OCI-LY1 (cell line): ENCODE data around the gene IFT52.
"Not testable (repeated sequence)": the region's sequence is repeated elsewhere in the genome, so short reads cannot be mapped to it uniquely, and the experiment has no call there.

Source experiments
- H2AFZ ChIP-seq: fragments of 200-600 bp; sonication (generic), shearing (Covaris generic); 2 replicates; pipeline ENCODE4 v1.6.0; 2014; ENCODE audit warnings: antibody characterized with exemption, mild to moderate bottlenecking, low read length
- H3F3A ChIP-seq: fragments of 200-600 bp; sonication (generic), shearing (Covaris generic); 2 replicates; pipeline ENCODE4 v1.6.0; 2014; ENCODE audit warnings: mild to moderate bottlenecking, antibody characterized with exemption, low read length, moderate library complexity; ENCODE audit not compliant: insufficient read depth
- H3K27ac ChIP-seq: fragments of 200-600 bp; sonication (generic); 2 replicates; pipeline ENCODE4 v1.5.1; 2014; ENCODE audit warnings: low read length, mixed run types, mild to moderate bottlenecking, low read depth; ENCODE audit not compliant: poor library complexity, severe bottlenecking
- H3K27me3 ChIP-seq: fragments of 200-600 bp; sonication (generic); 2 replicates; pipeline ENCODE4 v1.6.0; 2014; ENCODE audit warnings: antibody characterized with exemption, mild to moderate bottlenecking, low read length, moderate library complexity; ENCODE audit not compliant: insufficient read depth
- H3K36me3 ChIP-seq: fragments of 200-600 bp; sonication (generic); 2 replicates; pipeline ENCODE4 v1.6.1; 2014; ENCODE audit warnings: mild to moderate bottlenecking, antibody characterized with exemption, low read length, moderate library complexity, mixed read lengths; ENCODE audit not compliant: insufficient read depth
- H3K4me1 ChIP-seq: fragments of 200-600 bp; sonication (generic); 2 replicates; pipeline ENCODE4 v1.5.1; 2014; ENCODE audit warnings: mild to moderate bottlenecking, low read length, moderate library complexity; ENCODE audit not compliant: insufficient read depth, severe bottlenecking
- H3K4me2 ChIP-seq: fragments of 200-600 bp; sonication (generic), shearing (Covaris generic); 2 replicates; pipeline ENCODE4 v1.6.1; 2014; ENCODE audit warnings: low read length
- H3K4me3 ChIP-seq: fragments of 200-600 bp; sonication (generic); 2 replicates; pipeline ENCODE4 v1.5.1; 2014; ENCODE audit warnings: low read length, low read depth, mild to moderate bottlenecking, mixed read lengths; ENCODE audit not compliant: poor library complexity, severe bottlenecking
- H3K79me2 ChIP-seq: fragments of 200-600 bp; shearing (Covaris generic); 2 replicates; pipeline ENCODE4 v1.6.1; 2016; ENCODE audit warnings: mixed run types, low read length, mixed read lengths; ENCODE audit not compliant: insufficient read depth
- H3K9ac ChIP-seq: fragments of 200-600 bp; sonication (generic), shearing (Covaris generic); 2 replicates; pipeline ENCODE4 v1.6.1; 2014; ENCODE audit warnings: mild to moderate bottlenecking, low read length, mixed read lengths
- H3K9me2 ChIP-seq: fragments of 200-600 bp; sonication (generic), shearing (Covaris generic); 2 replicates; pipeline ENCODE4 v1.6.1; 2014; ENCODE audit warnings: low read depth, mild to moderate bottlenecking, low read length, mixed read lengths
- H3K9me3 ChIP-seq: fragments of 200-600 bp; shearing (Covaris generic); 2 replicates; pipeline ENCODE4 v1.6.1; 2014; ENCODE audit warnings: low read length, mixed read lengths
- H4K20me1 ChIP-seq: fragments of 200-600 bp; sonication (generic), shearing (Covaris generic); 2 replicates; pipeline ENCODE4 v1.6.0; 2016; ENCODE audit warnings: mild to moderate bottlenecking, low read length; ENCODE audit not compliant: insufficient read depth
- CTCF ChIP-seq: fragments of 200-600 bp; sonication (generic), shearing (Covaris generic); IDR thresholded peaks from 2 replicates; pipeline ENCODE4 v1.5.1; 2017; ENCODE audit warnings: mild to moderate bottlenecking, antibody characterized with exemption, low read length, moderate library complexity, mixed read lengths
- EZH2 ChIP-seq: fragments of 200-600 bp; sonication (generic), shearing (Covaris generic); IDR thresholded peaks from 2 replicates; pipeline ENCODE4 v1.8.0; 2017; ENCODE audit warnings: borderline replicate concordance, mixed run types, mild to moderate bottlenecking, antibody characterized with exemption, low read length, moderate library complexity, mixed read lengths

The IFT52 gene

GRCh38 chr20:43653966-43654365, 63.2 kb downstream of the IFT52 start:
- Histone ChIP-seq H3K79me2 (no peaks in the 10 kb centered on the region), H3K4me1 (peaks cover 16% of the 10 kb centered on the region), H3K9me2 (no peaks in the 10 kb centered on the region), H3K27me3 (no peaks in the 10 kb centered on the region), H3K27ac (peak overlapping the region; percentile 37), H3F3A (no peaks in the 10 kb centered on the region), H3K9me3 (no peaks in the 10 kb centered on the region), H3K36me3 (no peaks in the 10 kb centered on the region), H2AFZ (no peak overlapping the region), H3K9ac (no peak overlapping the region), H3K4me2 (no peak overlapping the region), H3K4me3 (no peak overlapping the region), H4K20me1 (no peaks in the 10 kb centered on the region)
- TF ChIP-seq EZH2 (no peak), CTCF (no peak)

- H3K9me3 ChIP-seq, H3F3A ChIP-seq, H3K27ac ChIP-seq, H3K79me2 ChIP-seq, H3K9ac ChIP-seq, H3K4me2 ChIP-seq, H4K20me1 ChIP-seq, H3K36me3 ChIP-seq, H2AFZ ChIP-seq, H3K9me2 ChIP-seq, H3K4me3 ChIP-seq, H3K27me3 ChIP-seq: not testable (repeated sequence)
- peaks cover 16% of the 10 kb centered on the region for H3K4me1 ChIP-seq
Observed at GRCh38 chr20:43655176-43655575, 64.4 kb downstream of the IFT52 start.

GRCh38 chr20:43655937-43656336, 65.2 kb downstream of the IFT52 start:
- Histone ChIP-seq H3K9me3 (no peaks in the 10 kb centered on the region), H3K4me1 (peaks cover 16% of the 10 kb centered on the region), H2AFZ (no peak overlapping the region), H3K79me2 (no peaks in the 10 kb centered on the region), H3K27me3 (no peaks in the 10 kb centered on the region), H4K20me1 (no peaks in the 10 kb centered on the region), H3K9ac (no peak overlapping the region; the same call in 1 of the 2 replicates), H3K4me2 (peak overlapping the region; percentile 88; the same call in 1 of the 2 replicates), H3K9me2 (no peaks in the 10 kb centered on the region), H3F3A (no peaks in the 10 kb centered on the region), H3K4me3 (peak overlapping the region; percentile 79), H3K27ac (no peak overlapping the region), H3K36me3 (no peaks in the 10 kb centered on the region)
- TF ChIP-seq CTCF (no peak), EZH2 (no peak)

- Histone ChIP-seq H3K4me3 (peak overlapping the region; percentile 79), H4K20me1 (no peaks in the 10 kb centered on the region), H3K9me3 (no peaks in the 10 kb centered on the region), H3K27me3 (no peaks in the 10 kb centered on the region), H3K9me2 (no peaks in the 10 kb centered on the region), H3K36me3 (peaks cover 3% of the 10 kb centered on the region; the same call in 1 of the 2 replicates), H3K79me2 (no peaks in the 10 kb centered on the region), H3K27ac (peak overlapping the region; percentile 61), H3K9ac (peak overlapping the region; percentile 86), H3F3A (no peaks in the 10 kb centered on the region), H2AFZ (peak overlapping the region; percentile 36; the same call in 1 of the 2 replicates), H3K4me2 (peak overlapping the region; percentile 88), H3K4me1 (peaks cover 16% of the 10 kb centered on the region)
- no peak for TF ChIP-seq CTCF
- no peak for TF ChIP-seq EZH2
Observed at GRCh38 chr20:43658069-43658722, 67.5 kb downstream of the IFT52 start.
